A673 (cell line): ENCODE results near the gene NOS1AP. TPM values are rescaled to one million over a fixed set of nuclear protein-coding genes. Genes with fewer than 3 reads are reported as not detected.

Source experiments
- BruUV-seq: library from RNA; stranded (reverse); fragments of 400-500 nt; replicated peaks from 2 replicates; lab custom pipeline; 2021; lab: Mats Ljungman, UMichigan
- CTCF ChIA-PET: fragments of 300-600 bp; sonication (Branson Sonifier 250); formaldehyde crosslinking; loops from one replicate; lab custom pipeline; 2022; ENCODE audit warnings: antibody characterized with exemption; lab: Charles Lee
- POLR2A ChIA-PET: fragments of 300-600 bp; sonication (Branson Sonifier 250); formaldehyde crosslinking; loops from one replicate; lab custom pipeline; 2022; ENCODE audit warnings: antibody characterized with exemption; ENCODE audit not compliant: low non-redundant PET; lab: Charles Lee
- DNase-seq: peaks from one replicate; pipeline ENCODE4 v3.0.0-alpha.2; 2015; ENCODE audit warnings: low spot score
- H3K27ac ChIP-seq: fragments of 200-600 bp; sonication (generic); 2 replicates; pipeline ENCODE4 v1.5.1; 2016; ENCODE audit warnings: mixed run types, low read depth, mild to moderate bottlenecking, mixed read lengths, antibody characterized with exemption, low read length; ENCODE audit not compliant: poor library complexity, severe bottlenecking
- H3K27me3 ChIP-seq: fragments of 200-600 bp; sonication (generic); replicated peaks from 2 replicates; pipeline ENCODE4 v1.6.1; 2017; ENCODE audit warnings: mixed run types, low read depth, mild to moderate bottlenecking, mixed read lengths, antibody characterized with exemption, low read length; ENCODE audit not compliant: insufficient read depth, poor library complexity
- H3K36me3 ChIP-seq: fragments of 200-600 bp; sonication (generic); 2 replicates; pipeline ENCODE4 v1.6.1; 2016; ENCODE audit warnings: mixed run types, mild to moderate bottlenecking, mixed read lengths, antibody characterized with exemption, low read length; ENCODE audit not compliant: insufficient read depth, poor library complexity, severe bottlenecking
- H3K4me1 ChIP-seq: fragments of 200-600 bp; sonication (generic); 2 replicates; pipeline ENCODE4 v1.6.1; 2017; ENCODE audit warnings: mixed run types, mild to moderate bottlenecking, mixed read lengths, antibody characterized with exemption, low read length; ENCODE audit not compliant: insufficient read depth, poor library complexity, severe bottlenecking
- H3K4me3 ChIP-seq: fragments of 200-600 bp; sonication (generic); 2 replicates; pipeline ENCODE4 v1.5.1; 2016; ENCODE audit warnings: low read depth, mixed run types, mild to moderate bottlenecking, mixed read lengths, low read length; ENCODE audit not compliant: poor library complexity, severe bottlenecking
- H3K9me3 ChIP-seq: fragments of 200-600 bp; sonication (generic); 2 replicates; pipeline ENCODE4 v1.6.1; 2016; ENCODE audit warnings: mixed run types, low read depth, mild to moderate bottlenecking, mixed read lengths, antibody characterized with exemption, low read length; ENCODE audit not compliant: poor library complexity, severe bottlenecking
- CTCF ChIP-seq: fragments of 300-800, 200-600 bp; sonication (generic); conservative IDR thresholded peaks from 2 replicates; pipeline ENCODE4 v1.5.1; 2017; ENCODE audit warnings: low read depth, mild to moderate bottlenecking, antibody characterized with exemption, low read length, moderate library complexity, mixed read lengths
- EZH2 ChIP-seq: fragments of 200-600 bp; sonication (generic); IDR thresholded peaks from 2 replicates; pipeline ENCODE4 v1.6.1; 2017; ENCODE audit warnings: borderline replicate concordance, low read depth, mild to moderate bottlenecking, mixed read lengths, antibody characterized with exemption, low read length; ENCODE audit not compliant: poor library complexity, severe bottlenecking
- intact Hi-C: fragments of 100-400 bp; cut with micrococcal nuclease; formaldehyde crosslinking; loops from one replicate; pipeline ENCODE4 v1.10.0; 2022; ENCODE audit not compliant: unreplicated experiment
- total RNA-seq: library from RNA; stranded (reverse); gene quantifications from 2 replicates; pipeline ENCODE4 v1.2.3, GENCODE V29; 2021

The NOS1AP gene
- total RNA-seq, 1 experiment from 2014 or later = 28.0 TPM

- intact Hi-C loops = no loop called here
- TF ChIP-seq EZH2 (no peak), CTCF (no peak)
- BruUV-seq = no TSS peak
- Histone ChIP-seq H3K4me3 (no peak overlapping the region), H3K36me3 (no peaks in the 10 kb centered on the region), H3K27ac (no peak overlapping the region), H3K4me1 (peaks cover 22% of the 10 kb centered on the region), H3K9me3 (no peaks in the 10 kb centered on the region), H3K27me3 (no peaks in the 10 kb centered on the region)
- no peak for DNase-seq
- ChIA-PET CTCF (no interaction called here), POLR2A (no interaction called here)
Observed at GRCh38 chr1:162250004-162250730, 180.7 kb downstream of the NOS1AP start.

- Histone ChIP-seq H3K36me3 (no peaks in the 10 kb centered on the region), H3K4me1 (peaks cover 29% of the 10 kb centered on the region), H3K9me3 (no peaks in the 10 kb centered on the region), H3K4me3 (no peak overlapping the region), H3K27ac (no peak overlapping the region), H3K27me3 (no peaks in the 10 kb centered on the region)
- intact Hi-C loops = no loop called here
- TF ChIP-seq CTCF (no peak), EZH2 (no peak)
- ChIA-PET CTCF (no interaction called here), POLR2A (interaction anchor here (0.6 to 0.7 kb wide), 2 partner anchors 104 to 488 kb away, joined by 4 to 6 read pairs; no protein-coding TSS in a partner anchor)
- no TSS peak for BruUV-seq
- no peak for DNase-seq
Observed at GRCh38 chr1:162251102-162251501, 181.6 kb downstream of the NOS1AP start.

GRCh38 chr1:162252214-162252613 lies 182.7 kb downstream of the NOS1AP start:
- POLR2A ChIA-PET = no interaction called here
- Histone ChIP-seq H3K9me3 (no peaks in the 10 kb centered on the region), H3K27ac (no peak overlapping the region), H3K27me3 (no peaks in the 10 kb centered on the region), H3K4me3 (no peak overlapping the region), H3K4me1 (peaks cover 29% of the 10 kb centered on the region), H3K36me3 (no peaks in the 10 kb centered on the region)
- TF ChIP-seq EZH2 (no peak), CTCF (no peak)
- no peak for DNase-seq
- intact Hi-C loops = no loop called here
- CTCF ChIA-PET = no interaction called here
- BruUV-seq = no TSS peak
